Measurements from ENCODE around the gene ZNRF1.
"Not testable (repeated sequence)": the region's sequence is repeated elsewhere in the genome, so short reads cannot be mapped to it uniquely, and the experiment has no call there.

ZNRF1 gene

GRCh38 chr16:75081179-75081859 is 82.5 kb downstream of the ZNRF1 start:
- DNase-seq: no peak

DNA sequence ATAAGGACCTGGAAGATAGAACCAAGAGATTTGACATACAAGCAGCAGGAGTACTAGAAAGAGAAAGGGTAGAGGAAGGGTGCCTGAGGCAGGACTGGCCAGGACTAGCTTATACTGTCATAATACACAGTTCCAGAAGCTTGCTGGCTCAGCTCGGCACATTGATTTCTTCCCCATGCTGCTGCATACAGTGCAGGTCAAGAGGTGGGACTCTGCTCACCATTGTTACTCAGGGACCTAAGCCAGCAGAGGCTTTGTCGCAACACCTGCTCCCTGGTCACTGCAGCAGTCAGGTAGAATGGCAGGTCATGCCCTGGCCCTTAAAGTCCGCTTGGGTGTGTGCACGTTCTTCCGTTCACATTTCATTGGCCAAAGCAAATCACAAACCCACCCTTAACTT is 85.0 kb downstream of the ZNRF1 start:
- DNase-seq: no peak

DNA sequence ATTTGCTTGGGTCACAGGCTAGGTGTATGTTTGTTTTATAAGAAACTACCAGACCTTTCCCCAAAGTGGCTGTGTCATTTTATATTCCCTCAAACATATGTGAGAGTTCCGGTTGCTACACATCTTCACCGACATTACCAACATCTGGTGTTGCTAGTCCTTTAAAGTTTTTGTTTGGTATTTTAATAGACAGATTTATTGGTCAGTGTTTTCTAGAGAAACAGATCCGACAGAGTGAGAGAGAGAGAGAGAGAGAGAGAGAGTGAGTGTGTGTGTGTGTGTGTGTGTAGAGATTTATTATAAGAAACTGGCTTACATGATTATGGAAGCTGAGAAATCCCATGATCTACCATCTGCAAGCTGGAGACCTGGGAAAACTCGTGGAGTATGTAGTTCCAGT is 86.7 kb downstream of the ZNRF1 start:
- DNase-seq: no peak

DNA sequence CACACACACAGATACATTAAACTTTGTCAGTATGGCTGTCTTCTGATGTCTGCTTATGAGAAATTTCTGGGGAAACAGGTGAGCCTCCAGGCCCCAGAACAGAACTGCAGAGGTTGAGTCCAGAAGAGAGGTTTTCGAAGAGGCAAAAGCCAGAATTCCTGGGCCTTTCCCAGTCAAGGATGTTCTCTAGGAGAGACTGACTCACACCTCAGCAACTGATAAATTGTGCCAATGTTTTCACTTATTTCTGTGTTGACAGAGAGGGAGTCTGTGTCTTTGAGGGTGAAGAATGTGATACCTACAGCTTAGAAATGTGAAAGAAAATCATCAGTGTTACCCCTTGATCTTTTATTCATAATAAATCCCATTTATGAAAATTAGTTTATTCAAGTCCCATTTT is 87.5 kb downstream of the ZNRF1 start:
- DNase-seq: no peak

DNA sequence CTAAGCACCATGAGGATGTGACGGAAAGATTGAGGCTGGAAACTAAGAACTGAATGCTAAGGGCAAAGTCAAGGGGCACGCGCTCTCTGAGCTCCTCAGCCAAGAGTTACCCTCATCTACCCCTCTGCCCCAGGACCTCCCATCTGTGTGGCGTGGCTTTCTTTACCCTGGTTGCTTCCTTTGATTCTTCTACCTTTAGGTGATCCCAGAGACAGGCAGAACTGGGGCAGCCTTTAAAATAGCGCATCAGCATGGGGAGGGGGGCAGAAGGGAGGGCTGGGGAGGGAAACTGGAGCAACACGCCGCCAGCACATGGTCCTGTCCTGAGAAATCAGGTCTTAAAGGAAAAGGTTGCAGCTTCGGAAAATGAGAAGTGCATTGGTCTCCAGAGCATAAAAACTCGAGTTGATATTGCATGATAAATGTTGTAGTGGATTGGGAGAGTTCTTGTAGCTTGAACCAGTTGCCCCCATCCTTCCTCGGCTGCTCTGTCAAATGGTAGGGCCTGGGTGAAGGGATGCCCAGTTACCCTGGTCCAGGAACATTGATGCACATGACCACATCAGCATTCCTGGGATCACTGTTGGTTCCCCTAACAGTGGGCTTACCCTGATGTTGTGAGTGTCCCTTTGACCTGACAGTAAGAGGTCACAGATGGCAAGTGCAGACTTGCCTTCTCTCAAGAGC is 88.0 kb downstream of the ZNRF1 start:
- DNase-seq: no peak

DNA sequence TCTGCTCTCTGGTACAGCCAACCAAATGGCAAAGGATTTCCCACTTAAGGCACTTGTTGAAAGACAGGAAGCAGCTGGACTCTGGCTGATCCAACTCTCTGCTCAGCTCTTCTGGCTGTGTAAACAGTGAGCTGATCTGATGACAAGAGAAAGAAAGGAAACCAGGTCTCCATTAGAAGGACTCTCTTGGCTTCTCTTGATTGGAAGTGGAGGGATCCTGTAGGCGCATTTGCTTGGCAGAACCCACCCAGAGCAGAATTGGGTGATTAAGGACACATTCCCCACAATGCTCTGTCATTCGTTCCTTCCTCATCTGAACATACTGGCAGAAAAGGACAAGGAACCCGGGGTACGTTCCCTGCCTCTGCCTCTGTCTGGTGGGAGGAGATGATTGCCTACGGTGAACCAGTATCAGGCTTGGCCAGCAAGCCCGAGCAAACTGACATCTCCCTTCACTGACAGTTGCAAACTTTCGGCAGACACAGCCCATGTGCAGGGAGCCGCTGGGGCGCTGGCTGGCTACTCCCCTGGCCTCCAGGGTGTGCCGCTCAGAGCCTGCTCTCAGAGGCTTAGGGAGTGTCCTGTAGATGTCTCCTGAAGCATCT is 88.7 kb downstream of the ZNRF1 start:
- peak; percentile 67 for DNase-seq

- DNase-seq: no peak
Observed at GRCh38 chr16:75088216-75088615, 89.4 kb downstream of the ZNRF1 start.

DNA sequence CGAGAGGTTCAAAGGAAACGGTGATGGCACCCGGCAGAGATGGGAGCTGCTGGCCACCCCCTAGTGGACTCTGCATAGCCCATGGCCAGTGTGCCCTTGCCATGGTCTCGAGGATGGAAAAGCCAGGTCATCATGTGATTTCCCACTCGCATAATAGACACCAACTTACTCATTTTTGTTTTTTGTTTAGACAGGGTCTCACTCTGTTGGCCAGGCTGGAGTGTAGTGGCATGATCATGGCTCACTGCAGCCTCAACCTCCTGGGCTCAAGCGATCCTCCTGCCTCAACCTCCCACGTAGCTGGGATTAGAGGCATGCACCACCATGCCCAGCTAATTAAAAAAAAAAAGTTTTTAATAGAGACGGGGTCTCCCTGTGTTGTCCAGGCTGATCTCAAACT is 90.1 kb downstream of the ZNRF1 start:
- no peak for DNase-seq

DNA sequence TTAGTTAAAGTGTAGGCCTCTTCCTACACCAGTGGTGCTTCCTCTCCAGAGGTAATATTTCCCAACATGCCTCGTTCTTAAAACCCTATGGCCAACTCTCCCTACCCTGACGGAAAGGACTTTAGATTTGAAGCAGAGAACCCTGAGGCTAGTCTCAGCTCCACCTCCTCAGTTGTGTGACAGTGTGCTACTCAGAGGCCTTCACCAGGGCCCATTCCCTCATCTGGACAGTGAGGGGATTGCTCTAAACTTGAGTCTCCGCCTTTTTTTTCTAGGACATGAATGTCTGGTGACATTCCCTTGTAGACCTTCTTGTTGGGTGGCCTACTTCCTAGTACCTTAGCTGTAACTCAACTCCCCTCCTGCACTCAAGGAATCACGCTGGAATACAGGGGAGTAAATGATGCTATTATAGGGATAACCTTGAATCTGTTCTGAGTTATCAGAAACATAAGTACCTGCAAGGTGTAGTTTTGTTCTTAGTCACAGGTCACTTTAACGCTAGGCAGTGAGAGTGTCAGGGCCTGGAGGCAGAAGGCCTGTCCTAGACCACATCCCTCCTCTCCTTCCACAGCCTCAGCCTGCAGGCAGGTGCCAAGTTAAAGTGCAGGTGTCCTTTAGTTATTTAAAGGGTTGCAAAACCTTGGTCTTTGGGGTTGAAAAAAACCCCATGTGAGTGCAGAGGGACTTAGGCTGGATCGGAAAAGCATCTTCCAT is 90.8 kb downstream of the ZNRF1 start:
- no peak for DNase-seq

- not testable (repeated sequence) for DNase-seq
Observed at GRCh38 chr16:75090899-75091298, 92.1 kb downstream of the ZNRF1 start.

DNA sequence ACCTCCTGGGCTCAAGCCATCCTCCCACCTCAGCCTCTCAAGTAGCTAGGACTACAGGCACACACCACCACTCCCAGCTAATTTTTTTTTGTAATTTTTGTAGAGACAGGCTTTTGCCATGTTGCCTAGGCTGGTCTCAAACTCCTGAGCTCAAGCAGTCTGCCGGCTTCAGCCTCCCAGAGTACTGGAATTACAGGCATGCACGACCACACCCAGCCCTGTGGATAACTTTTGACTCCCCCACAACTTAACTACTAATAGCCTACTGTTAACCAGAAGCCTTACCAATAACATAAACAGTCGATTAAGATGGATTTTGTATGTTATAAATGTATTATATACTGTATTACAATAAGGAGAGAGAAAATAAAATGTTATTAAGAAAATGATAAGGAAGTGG is 92.8 kb downstream of the ZNRF1 start:
- not testable (repeated sequence) for DNase-seq

DNA sequence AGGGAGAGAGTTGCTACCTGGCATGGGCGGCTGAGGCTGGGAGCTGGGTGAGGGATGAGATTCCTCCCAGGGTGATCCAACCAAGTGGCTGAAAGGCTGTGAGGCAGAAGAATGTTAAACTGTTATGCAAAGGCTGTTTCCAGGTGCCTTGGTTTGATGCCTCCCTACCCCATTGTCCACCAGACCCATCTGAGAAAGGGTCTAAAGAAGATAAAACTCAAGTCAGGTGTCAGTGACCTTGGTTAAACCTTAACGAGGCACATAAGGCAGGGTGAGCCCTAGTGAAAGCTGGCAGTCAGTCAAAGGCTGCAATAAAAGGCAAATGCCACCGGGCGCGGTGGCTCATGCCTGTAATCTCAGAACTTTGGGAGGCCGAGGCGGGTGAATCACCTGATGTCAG is 94.0 kb downstream of the ZNRF1 start:
- no peak for DNase-seq

GRCh38 chr16:75093598-75094540 is 95.0 kb downstream of the ZNRF1 start:
- DNase-seq: no peak

GRCh38 chr16:75095204-75095621 is 96.4 kb downstream of the ZNRF1 start:
- no peak for DNase-seq

GRCh38 chr16:75096656-75097055 is 97.8 kb downstream of the ZNRF1 start:
- DNase-seq: no peak

GRCh38 chr16:75097191-75097761 is 98.5 kb downstream of the ZNRF1 start:
- DNase-seq: no peak

DNA sequence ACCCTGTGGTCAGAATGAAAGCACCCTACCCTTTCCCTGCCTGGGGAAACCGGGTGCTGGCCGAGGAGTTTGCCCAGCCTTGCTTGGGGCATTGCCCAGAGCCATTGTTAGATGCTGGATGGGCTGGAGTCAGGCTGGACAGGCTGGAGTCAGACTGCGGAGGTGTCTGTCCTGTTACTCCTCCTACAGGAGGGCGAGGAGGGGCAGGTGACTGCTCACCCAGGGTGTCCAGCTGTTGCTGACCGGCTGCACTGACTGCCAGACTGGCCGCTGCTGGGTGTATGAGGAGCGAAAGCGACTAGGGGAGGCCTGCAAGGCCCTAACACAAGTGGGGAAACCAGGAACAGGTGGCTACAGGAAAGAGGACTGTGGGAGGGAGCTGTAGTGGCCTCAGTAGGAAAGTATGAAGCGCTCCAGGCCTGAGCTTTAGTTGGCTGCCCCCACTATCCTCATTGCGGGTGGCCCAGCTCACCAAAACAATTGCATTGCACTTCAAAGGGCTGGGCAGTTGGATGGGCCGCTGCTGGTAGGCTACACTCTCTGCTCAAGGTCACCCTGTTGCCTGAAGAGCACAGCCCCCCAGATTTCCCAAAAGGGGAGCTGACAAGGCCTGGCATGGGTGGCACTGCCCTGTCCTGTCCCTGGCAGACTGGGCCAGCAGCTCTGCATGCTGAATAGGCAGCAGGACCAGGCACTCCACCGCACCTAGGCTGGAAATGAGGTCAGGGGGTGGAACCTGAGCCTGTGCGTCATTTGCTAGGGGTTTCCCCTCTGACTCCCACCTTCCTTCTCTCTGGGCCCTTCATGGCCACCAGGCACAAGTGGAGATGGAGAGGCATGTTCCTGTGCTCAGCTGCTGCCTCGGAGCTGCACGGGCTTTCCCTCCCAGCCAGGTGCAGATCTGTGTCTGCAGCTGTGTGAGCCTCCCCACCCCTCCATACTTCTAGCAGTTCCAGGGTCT is 99.4 kb downstream of the ZNRF1 start:
- no peak for DNase-seq

GRCh38 chr16:75099075-75099667 is 100.3 kb downstream of the ZNRF1 start:
- DNase-seq: peak; percentile 73

GRCh38 chr16:75099738-75100602 is 101.1 kb downstream of the ZNRF1 start:
- DNase-seq: no peak

Data from NCI-H82 (cell line).